NCI-H345 treated with DMSO at 0.1 percent for 48 hours (cell line): Measurements from ENCODE around the gene CFAP65.

Experiments
- DNase-seq: peaks from one replicate; lab custom pipeline; 2025; ENCODE audit not compliant: unreplicated experiment; lab: John Stamatoyannopoulos, UW

CFAP65 gene

GRCh38 chr2:218979846-218980734 is 61.2 kb downstream of the CFAP65 start:
- DNase-seq: peak; percentile 80

DNA sequence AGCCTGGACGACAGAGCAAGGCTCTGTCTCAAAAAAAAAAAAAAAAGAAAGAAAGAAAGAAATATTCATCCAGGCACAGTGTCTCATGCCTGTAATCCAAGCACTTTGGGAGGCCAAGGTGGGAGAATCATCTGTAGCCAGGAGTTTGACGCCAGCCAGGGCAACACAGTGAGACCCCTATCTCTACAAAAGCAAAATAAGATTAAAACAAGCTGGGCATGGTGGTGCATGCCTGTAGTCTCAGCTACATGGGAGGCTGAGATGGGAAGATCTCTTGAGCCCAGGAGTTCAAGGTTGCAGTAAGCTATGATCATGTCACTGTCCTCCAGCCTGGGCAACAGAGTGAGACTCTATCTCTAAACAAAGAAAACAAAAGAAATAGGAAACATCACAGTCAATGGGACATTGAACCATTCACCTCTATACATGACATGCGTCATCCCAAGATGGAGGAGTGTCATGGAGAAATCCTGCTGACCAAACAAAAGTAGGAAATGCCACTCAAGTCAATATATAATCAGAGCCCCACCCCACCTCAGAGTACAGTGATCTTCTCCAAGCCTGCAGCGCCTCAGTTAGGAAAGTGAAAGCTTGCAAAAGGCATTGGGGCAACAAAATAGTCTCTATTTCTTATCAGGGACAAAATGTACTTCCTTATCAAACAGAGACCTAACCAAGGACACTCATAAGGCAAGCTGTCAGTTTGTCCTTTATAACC is 66.1 kb downstream of the CFAP65 start:
- DNase-seq: no peak

- DNase-seq: no peak
These were observed 70.4 kb downstream of the CFAP65 start for GRCh38 chr2:218970894-218971293.

DNA sequence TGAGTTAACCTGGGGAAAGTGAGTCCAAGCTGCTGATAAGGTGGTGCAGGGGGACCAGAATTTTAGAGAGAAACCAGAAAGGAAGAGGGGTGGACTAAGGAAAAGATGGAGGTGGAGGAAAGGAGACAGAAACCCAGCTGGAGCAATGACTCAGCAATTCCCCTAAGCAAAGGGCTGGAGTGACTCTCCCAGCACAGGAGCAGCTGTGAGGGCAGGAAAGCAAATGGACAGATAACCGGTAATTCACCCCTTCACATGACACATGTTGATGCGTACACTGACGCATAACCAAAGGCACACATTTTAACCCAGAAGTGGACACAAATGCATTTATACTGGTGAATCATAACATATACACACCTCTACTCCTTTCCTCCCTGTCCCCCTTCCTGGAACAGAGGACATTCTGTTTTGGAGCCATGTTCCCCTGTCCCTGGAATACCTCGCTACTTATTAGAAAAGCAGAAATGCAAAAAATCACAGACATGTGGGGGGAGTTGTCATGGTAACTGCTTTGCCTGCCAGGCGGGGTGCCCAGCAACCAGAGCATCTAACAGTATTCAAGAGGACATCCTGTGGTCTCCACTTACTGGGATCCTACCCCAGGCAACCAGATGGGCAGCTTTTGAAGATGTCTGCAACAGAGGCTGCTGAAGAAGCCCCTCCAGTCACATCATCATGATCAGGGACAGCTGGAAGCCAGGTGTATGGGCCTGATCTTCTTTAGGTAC is 77.1 kb downstream of the CFAP65 start:
- DNase-seq: peak; percentile 38

DNA sequence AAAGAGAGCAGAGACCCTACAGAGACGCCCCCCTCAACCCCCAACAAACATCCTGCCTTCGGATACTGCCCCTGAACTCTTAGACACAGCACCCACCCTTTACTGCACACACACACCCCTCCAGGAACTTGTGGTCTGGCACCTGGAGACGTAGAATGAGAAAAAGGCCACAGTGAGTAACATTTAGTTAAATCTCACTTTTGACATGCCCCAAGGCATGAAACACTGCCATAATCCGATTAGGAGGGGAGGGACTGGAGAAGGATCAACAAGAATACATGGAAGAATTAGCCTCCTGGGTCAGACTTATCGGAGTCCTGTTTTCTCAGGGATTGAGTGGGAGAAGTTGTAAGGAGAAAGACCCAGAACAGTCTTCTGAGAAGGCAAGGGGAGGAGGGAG is 77.7 kb downstream of the CFAP65 start:
- DNase-seq: no peak

GRCh38 chr2:218962859-218963492 is 78.3 kb downstream of the CFAP65 start:
- peak; percentile 96 for DNase-seq

DNA sequence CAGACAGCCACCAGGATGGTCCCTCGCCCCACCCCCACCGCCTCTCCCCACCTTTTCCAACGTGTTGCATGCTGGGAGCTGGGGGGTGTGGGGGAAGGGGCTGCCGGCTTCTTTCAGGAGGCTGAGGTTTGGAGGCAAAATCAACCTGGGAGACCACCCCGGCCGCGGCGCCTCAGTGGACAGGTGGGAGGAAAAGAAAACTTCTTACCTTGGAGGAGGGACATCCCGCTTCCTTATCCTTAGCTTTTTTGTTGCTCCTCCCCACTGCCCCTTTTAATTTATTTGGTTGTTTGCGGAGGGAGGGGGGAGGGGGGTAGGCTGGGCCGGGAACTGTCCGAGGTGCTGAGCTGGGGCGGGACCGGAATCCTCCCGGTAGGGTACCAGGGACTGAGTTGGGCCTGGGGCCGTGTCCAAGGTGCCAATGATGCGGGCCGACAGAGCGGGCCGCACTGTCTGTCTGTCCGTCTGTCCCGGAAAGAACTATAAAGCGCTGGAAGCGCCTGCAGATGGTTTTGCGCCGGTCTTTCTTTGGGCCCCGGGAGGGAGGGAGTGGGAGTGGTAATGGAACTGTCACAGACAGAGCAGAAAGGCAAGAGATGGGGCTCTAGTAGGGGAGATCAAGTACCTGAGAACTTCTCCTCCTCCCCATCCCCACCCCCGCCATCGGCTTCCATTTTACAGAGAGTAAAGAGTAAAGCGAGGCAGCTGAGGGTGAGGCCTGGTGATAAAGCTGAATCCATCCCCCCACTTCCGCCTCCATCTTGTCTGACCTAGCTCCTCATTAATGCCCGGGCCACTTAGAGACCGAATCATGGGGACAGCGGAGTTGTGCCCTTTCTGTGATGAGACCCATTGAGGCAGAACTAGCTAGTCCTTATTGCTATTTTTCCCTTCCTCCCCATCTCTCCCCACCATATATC is 79.4 kb downstream of the CFAP65 start:
- DNase-seq: peak; percentile 59

GRCh38 chr2:218961229-218961628 is 80.1 kb downstream of the CFAP65 start:
- no peak for DNase-seq

- peak; percentile 22 for DNase-seq
These were observed 80.8 kb downstream of the CFAP65 start for GRCh38 chr2:218960309-218961165.

- no peak for DNase-seq
These were observed 81.5 kb downstream of the CFAP65 start for GRCh38 chr2:218959761-218960308.

DNA sequence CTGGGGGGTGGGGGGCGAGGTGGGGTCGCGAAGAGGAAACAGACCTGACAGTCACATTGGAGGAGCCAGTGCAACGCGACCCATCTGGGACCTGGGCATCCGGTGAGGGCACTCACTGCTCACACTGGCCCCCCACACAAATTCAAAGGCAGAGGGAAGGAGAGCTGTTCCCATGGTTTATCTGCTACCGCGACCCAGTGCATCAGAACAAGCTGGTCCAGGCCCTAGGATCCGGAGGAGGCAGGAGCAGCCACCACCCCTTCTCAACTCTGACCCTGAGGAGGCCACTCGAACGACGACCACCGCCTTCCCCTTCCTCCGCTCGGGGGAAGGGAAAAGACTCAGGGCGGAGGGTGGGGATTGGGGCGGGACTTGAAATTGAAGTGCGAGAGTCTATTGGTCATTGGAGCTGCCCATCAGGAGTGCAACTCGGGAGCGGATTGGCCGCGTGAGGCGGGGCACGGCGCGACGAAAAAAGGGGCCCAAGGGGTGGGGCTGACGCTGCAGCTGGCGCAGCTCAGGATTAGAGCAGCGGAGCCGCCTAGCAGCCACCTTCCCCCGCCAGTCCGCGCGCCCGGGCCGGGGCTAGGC is 82.1 kb downstream of the CFAP65 start, which contains the start of gene CDK5R2:
CDK5R2 (plus strand) TSS at position 526 of the 591 bp plus-strand sequence. CDS start 155 bp downstream, outside the sequence.
- peak; percentile 82 for DNase-seq

- no peak for DNase-seq
These were observed 83.0 kb downstream of the CFAP65 start for GRCh38 chr2:218958276-218958675.

DNA sequence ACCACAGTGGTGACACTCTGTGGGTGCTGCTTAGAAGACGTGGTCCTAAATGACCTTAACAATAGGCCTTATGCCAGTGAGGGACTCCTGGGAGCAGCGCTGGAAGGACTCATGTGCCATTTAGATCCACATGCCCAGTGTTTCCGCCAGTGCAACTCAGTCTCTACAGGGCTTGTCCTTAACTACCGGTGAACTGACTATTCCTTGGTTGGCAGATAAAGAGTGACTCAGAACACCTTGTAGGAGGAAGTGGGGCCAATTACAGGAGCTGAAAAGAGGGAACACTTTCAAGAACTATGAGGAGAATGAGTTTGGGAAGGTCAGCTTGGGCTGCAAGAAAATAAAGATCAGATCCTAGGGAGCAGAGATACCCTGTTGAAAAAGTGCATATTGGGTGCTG is 83.6 kb downstream of the CFAP65 start:
- no peak for DNase-seq

GRCh38 chr2:218956039-218956438 is 85.3 kb downstream of the CFAP65 start:
- DNase-seq: no peak

DNA sequence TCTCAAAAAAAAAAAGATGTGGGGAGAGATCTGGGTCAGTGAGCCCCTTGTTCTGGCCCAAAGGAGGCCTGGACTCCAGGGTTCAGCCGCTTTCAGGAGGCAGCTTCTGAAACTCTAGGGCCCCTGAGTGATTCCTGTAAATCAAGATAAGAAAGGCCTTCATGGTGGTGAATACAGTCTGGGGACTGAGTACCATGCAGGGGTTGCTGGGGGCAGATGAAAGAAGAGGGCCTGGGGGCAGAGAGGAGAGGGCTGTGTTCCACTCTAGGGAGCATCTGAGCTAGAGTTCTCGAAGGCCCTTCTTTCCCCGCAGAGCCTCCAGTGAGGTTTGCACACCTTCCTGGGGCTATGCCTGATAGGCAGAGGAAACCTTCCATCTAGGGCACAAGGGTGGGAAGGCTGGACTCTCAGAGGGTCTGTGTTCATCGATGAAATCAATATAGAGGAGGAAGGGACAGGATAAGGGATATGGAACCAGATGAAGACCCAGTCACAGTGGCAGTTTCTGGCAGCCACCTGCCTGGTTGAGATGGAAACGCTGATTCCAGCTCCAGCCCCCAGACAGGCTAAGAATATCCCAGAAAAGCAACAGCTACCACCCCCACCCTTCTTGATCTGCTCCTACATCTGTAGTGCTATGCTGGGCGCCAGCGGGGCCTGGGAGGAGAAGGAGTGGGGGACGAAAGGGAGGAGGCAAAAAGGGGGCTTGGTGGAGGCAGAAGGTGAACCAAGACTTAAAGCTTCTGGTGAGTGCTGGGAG is 86.6 kb downstream of the CFAP65 start:
- DNase-seq: no peak

DNA sequence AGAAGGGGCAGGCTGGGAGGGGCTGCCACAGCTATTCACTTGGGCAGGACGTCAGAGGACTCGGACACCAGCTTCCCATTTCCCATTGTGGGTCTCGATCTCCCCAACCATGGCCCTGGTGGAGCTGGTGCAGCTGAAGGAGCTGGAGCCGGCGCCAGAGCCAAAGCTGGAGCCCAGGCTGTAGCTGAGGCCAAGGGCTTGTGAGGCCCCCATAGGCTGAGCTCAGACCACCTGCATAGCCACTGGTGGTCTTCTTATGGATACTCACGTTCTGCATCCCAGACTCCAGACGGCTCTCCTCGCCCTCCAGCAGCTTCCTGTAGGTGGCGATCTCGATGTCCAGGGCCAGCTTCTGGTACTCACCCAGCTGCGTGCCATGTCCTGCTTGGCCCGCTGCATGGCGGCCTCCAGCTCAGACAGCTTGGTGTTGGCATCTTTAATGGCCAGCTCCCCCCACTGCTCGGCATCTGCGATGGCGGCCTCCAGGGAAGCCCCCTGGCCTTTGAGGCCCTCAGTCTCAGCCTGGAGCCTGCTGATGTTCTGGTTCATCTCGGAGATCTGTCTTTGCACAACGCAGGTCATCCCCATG is 87.9 kb downstream of the CFAP65 start:
- DNase-seq: no peak
